HG03045 (cell line): ENCODE measurements around the gene BRCA1.
"Not testable (repeated sequence)": the region's sequence is repeated elsewhere in the genome, so short reads cannot be mapped to it uniquely, and the experiment has no call there.

Experiments
- ATAC-seq: cut with Tn5 transposase; IDR thresholded peaks from one replicate; pipeline ENCODE4 v1.9.1; 2021; ENCODE audit warnings: mild to moderate bottlenecking, moderate library complexity; ENCODE audit not compliant: unreplicated experiment

Gene BRCA1

GRCh38 chr17:43006639-43007551 lies 118.3 kb downstream of the BRCA1 start, which contains the start of gene IFI35:
IFI35 (plus strand) TSS chr17:43006784; CDS start chr17:43006948, 164 bp downstream.
- peak; percentile 77 for ATAC-seq

GRCh38 chr17:43003542-43004172 lies 121.5 kb downstream of the BRCA1 start:
- no peak for ATAC-seq

GRCh38 chr17:43000894-43001293 lies 124.3 kb downstream of the BRCA1 start:
- ATAC-seq = not testable (repeated sequence)

- ATAC-seq = no peak
Measured at GRCh38 chr17:42999003-42999525, 126.1 kb downstream of the BRCA1 start.

GRCh38 chr17:42997984-42998938 lies 126.9 kb downstream of the BRCA1 start, which contains the start of gene RPL27:
RPL27 (plus strand) TSS chr17:42998419; CDS start chr17:42998751, 332 bp downstream.
- ATAC-seq = peak; percentile 90

- no peak for ATAC-seq
Measured at GRCh38 chr17:42997390-42997983, 127.7 kb downstream of the BRCA1 start.
